ENCODE results near the gene CCND2.

DNA sequence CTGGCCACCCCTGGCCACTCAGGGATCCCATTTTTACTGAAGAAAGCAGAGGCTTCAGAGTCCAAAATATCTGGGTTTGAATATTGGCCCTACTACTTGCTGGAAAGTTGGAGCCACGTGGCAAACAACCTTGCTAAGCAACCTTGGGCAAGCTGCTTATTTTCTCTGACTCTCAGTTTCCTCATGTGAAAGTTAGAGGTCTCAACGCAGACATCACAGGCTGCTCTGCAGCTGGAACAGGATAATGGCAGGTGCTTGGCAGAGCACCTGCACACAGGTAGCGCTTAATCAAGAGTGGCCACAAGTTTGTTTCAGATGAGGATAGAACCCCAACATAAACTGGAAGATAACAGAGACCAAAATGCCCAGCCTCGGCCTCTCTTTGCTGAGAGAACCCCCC is 28.1 kb upstream of the CCND2 start:
- TF ChIP-seq, protein P1, sequence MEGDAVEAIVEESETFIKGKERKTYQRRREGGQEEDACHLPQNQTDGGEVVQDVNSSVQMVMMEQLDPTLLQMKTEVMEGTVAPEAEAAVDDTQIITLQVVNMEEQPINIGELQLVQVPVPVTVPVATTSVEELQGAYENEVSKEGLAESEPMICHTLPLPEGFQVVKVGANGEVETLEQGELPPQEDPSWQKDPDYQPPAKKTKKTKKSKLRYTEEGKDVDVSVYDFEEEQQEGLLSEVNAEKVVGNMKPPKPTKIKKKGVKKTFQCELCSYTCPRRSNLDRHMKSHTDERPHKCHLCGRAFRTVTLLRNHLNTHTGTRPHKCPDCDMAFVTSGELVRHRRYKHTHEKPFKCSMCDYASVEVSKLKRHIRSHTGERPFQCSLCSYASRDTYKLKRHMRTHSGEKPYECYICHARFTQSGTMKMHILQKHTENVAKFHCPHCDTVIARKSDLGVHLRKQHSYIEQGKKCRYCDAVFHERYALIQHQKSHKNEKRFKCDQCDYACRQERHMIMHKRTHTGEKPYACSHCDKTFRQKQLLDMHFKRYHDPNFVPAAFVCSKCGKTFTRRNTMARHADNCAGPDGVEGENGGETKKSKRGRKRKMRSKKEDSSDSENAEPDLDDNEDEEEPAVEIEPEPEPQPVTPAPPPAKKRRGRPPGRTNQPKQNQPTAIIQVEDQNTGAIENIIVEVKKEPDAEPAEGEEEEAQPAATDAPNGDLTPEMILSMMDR (IDR thresholded peaks at IDR 0.05), result no peak
- TF ChIP-seq POLR2A (IDR thresholded peaks at IDR 0.05), result no peak

All from testis (tissue), 2 donors.